ENCODE results near the gene MLLT10.
"Not testable (repeated sequence)": the region's sequence is repeated elsewhere in the genome, so short reads cannot be mapped to it uniquely, and the experiment has no call there.

The MLLT10 gene

DNA sequence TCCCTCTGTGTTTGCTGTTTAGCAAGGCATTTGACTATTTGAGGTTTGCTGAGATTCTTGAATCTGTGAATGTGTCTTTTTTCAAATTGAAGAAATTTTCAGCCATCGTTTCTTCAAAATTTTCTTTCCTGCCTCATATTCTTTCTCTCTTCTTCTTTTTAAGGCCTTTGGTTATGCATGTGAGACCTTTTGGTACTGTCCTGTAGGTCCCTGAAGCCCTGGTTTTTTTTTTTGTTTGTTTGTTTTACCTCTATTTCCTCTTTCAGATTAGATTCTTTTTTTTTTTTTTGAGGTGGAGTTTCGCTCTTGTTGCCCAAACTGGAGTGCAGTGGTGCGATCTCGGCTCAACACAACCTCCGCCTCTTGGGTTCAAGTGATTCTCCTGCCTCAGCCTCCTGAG is 45.3 kb downstream of the MLLT10 start:
- Histone ChIP-seq H3K4me3 (no peak overlapping the region), H3K27ac (no peak overlapping the region)
- no peak for DNase-seq (ENCODE audit: low spot score)
- TF ChIP-seq, protein P1, sequence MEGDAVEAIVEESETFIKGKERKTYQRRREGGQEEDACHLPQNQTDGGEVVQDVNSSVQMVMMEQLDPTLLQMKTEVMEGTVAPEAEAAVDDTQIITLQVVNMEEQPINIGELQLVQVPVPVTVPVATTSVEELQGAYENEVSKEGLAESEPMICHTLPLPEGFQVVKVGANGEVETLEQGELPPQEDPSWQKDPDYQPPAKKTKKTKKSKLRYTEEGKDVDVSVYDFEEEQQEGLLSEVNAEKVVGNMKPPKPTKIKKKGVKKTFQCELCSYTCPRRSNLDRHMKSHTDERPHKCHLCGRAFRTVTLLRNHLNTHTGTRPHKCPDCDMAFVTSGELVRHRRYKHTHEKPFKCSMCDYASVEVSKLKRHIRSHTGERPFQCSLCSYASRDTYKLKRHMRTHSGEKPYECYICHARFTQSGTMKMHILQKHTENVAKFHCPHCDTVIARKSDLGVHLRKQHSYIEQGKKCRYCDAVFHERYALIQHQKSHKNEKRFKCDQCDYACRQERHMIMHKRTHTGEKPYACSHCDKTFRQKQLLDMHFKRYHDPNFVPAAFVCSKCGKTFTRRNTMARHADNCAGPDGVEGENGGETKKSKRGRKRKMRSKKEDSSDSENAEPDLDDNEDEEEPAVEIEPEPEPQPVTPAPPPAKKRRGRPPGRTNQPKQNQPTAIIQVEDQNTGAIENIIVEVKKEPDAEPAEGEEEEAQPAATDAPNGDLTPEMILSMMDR (IDR thresholded peaks at IDR 0.05) = no peak

DNA sequence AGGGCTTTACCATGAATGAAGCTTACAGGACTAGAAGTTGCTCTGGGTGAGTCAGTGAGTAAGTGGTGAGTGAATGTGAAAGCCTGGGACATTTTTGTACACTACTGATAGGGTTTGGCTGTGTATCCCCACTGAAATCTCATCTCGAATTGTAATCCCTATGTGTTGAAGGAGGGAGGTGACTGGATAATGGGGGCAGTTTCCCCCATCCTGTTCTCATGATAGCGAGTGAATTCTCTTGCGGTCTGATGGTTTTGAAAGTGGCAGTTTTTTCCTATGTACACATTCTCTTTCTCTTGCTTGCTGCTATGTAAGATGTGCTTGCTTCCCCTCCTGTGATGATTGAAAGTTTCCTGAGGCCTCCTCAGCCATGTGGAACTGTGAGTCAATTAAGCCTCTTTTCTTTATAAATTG is 47.4 kb downstream of the MLLT10 start:
- not testable (repeated sequence) for H3K4me3 ChIP-seq; DNase-seq (ENCODE audit: low spot score); H3K27ac ChIP-seq

DNA sequence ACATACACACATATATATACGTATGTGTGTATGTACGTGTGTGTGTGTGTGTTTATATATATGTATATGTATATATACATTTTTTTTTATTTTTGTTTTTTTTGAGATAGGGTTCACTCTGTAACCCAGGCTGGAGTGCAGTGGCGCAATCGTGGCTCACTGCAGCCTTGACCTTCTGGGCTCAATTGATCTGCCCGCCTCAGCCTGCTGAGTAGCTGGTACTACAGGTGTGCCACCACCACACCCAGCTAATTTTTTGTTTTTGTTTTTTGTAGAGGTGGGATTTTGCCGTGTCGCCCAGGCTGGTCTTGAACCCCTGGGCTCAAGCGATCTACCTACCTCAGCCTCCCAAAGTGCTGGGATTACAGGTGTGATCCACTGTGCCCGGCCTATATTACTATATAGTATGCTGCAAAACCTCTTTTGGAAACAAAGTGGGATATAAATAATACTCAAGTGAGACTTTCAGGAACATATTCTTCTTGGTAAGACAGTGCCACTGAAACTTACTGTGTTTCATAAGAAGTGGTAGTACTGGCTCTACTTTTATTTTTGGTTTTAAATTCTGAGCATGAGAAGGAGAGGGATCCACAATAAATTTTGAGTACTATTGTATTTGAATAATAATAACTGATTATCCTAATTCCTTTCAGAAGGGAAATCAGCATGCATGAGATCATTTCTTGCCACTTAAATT is 51.0 kb downstream of the MLLT10 start:
- Histone ChIP-seq H3K27ac (no peak overlapping the region), H3K4me3 (no peak overlapping the region)
- DNase-seq (ENCODE audit: low spot score) = no peak
- TF ChIP-seq, protein P1 (IDR thresholded peaks at IDR 0.05) = no peak

DNA sequence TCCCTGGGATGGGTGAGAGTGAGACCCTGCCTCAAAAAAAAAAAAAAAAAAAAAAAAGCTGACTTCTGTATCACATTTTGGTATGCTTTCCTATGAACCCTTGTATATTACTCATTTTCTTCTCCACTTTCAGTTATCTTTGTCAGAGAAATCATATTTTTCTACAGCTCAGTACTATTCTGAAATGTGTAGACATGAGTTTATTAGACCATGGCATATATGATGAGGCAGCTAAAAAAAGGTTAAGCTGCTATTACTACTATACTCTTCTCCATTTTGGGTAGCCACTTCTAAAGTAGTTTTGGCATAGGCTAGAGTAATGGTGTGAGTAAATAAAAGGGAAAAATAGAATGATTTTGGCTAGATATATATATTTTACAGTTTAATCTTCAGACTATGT is 53.4 kb downstream of the MLLT10 start:
- Histone ChIP-seq H3K27ac (no peak overlapping the region), H3K4me3 (no peak overlapping the region)
- TF ChIP-seq, protein P1 (IDR thresholded peaks at IDR 0.05) = no peak
- DNase-seq (ENCODE audit: low spot score) = no peak

DNA sequence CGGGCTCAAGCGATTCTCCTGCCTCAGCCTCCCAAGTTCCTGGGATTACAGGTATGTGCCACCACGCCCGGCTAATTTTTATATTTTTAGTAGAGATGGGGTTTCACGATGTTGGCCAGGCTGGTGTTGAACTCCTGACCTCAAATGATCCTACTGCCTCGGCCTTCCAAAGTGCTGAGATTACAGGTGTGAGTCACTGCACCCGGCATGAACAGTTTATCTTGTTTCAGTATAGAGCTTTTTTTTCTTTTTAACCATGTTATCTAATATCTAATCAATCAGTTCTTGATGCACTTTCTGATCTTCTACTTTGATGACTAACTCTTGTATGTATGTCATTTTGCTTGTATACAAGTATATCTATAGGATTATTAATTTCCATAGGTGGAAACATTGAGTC is 54.1 kb downstream of the MLLT10 start:
- DNase-seq (ENCODE audit: low spot score); H3K4me3 ChIP-seq; H3K27ac ChIP-seq: not testable (repeated sequence)

DNA sequence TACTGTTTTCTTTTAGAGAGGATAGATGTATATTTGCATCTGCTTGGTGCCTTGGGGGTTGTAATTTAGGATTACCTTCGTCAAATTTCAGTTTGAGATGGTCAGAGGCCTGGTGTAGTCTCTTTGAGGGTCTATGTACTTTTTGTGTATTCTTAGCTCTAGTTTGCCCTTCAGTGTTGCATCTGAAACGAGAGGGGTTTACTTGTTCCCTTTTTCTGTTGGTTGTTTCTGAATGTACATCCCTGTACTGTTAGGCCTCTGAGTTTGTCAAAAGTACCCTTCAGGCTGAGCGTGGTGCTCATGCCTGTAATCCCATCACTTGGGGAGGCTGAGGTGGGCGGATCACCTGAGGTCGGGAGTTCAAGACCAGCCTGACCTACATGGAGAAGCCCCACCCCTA is 60.0 kb downstream of the MLLT10 start:
- DNase-seq (ENCODE audit: low spot score) = no peak
- Histone ChIP-seq H3K4me3 (no peak overlapping the region), H3K27ac (no peak overlapping the region)
- TF ChIP-seq, protein P1 (IDR thresholded peaks at IDR 0.05) = no peak

DNA sequence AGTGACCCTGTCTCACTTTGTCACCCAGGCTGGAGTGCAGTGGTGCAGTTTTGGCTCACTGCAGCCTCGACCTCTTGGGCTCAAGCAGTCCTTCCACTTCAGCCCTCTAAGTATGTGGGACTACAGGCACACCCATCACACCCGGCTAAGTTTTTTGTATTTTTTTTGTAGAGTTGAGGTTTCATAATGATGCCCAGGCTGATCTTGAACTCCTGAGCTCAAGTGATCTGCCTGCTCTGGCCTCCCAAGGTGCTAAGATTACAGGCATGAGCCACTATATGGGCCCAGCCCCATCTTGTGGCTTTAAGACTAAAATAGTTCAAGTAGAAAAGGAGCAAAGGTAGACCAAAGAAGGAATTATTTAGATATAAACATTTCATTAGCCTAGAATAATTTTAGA is 65.5 kb downstream of the MLLT10 start:
- TF ChIP-seq, protein P1 (IDR thresholded peaks at IDR 0.05) = no peak
- DNase-seq (ENCODE audit: low spot score) = no peak
- Histone ChIP-seq H3K27ac (no peak overlapping the region), H3K4me3 (no peak overlapping the region)

DNA sequence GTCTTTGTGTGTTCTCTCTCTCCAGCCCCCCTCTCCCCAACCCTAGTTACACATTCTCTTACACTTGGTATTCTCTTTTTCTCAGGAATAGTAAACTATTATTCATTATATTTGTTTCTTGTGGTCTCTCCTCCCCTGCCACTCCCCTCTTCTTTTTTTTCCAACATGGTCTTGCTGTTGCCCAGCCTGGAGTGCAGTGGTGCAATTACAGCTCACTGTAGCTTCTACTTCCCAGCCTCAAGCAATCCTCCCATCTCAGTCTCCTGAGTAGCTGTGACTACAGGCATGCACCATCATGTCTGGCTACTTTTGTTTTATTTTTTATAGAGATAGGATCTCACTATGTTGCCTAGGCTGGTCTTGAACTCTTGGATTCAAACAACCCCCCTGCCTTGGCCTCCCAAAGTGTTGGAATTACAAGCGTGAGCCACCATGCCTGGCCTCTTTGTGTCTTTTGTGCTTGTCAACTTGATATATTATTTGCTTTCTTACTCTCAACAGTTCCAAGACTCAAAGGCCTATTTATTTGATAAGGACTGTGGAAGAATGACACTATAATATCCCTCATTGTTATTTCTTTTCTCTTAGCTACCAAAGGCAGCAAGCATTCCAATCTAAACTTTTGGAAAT is 66.9 kb downstream of the MLLT10 start:
- DNase-seq (ENCODE audit: low spot score) = no peak
- H3K27ac ChIP-seq = no peak overlapping the region
- TF ChIP-seq, protein P1 (IDR thresholded peaks at IDR 0.05) = no peak
- no peak overlapping the region for H3K4me3 ChIP-seq
